HG03175 (cell line): Measurements from ENCODE around the gene RIT2.

Source experiments
- ATAC-seq: cut with Tn5 transposase; IDR thresholded peaks from one replicate; pipeline ENCODE4 v1.9.1; 2021; ENCODE audit warnings: mild to moderate bottlenecking, moderate library complexity; ENCODE audit not compliant: unreplicated experiment

RIT2 gene

GRCh38 chr18:43092539-43092938, 22.9 kb downstream of the RIT2 start:
- no peak for ATAC-seq

GRCh38 chr18:43081396-43081795, 34.1 kb downstream of the RIT2 start:
- no peak for ATAC-seq

- no peak for ATAC-seq
Measured at GRCh38 chr18:43080671-43081070, 34.8 kb downstream of the RIT2 start.

GRCh38 chr18:43079422-43079821, 36.1 kb downstream of the RIT2 start:
- no peak for ATAC-seq

- no peak for ATAC-seq
Measured at GRCh38 chr18:43078478-43079092, 36.9 kb downstream of the RIT2 start.

GRCh38 chr18:43077510-43078308, 37.8 kb downstream of the RIT2 start:
- no peak for ATAC-seq

GRCh38 chr18:43073771-43074170, 41.7 kb downstream of the RIT2 start:
- ATAC-seq = no peak

GRCh38 chr18:43068781-43069180, 46.7 kb downstream of the RIT2 start:
- no peak for ATAC-seq

GRCh38 chr18:43067570-43067969, 47.9 kb downstream of the RIT2 start:
- ATAC-seq = no peak

- no peak for ATAC-seq
Measured at GRCh38 chr18:43061816-43062215, 53.7 kb downstream of the RIT2 start.

GRCh38 chr18:43061318-43061717, 54.2 kb downstream of the RIT2 start:
- ATAC-seq = no peak

GRCh38 chr18:43060020-43060419, 55.5 kb downstream of the RIT2 start:
- ATAC-seq = no peak

GRCh38 chr18:43054815-43055519, 60.5 kb downstream of the RIT2 start:
- no peak for ATAC-seq

GRCh38 chr18:43049021-43049420, 66.5 kb downstream of the RIT2 start:
- no peak for ATAC-seq

- ATAC-seq = no peak
Measured at GRCh38 chr18:43046322-43046721, 69.2 kb downstream of the RIT2 start.

GRCh38 chr18:43043626-43044025, 71.9 kb downstream of the RIT2 start:
- ATAC-seq = no peak

GRCh38 chr18:43040281-43040680, 75.2 kb downstream of the RIT2 start:
- ATAC-seq = no peak

- ATAC-seq = no peak
Measured at GRCh38 chr18:43034683-43035500, 80.6 kb downstream of the RIT2 start.

GRCh38 chr18:43031169-43031568, 84.3 kb downstream of the RIT2 start:
- ATAC-seq = no peak

- no peak for ATAC-seq
Measured at GRCh38 chr18:43029414-43029813, 86.1 kb downstream of the RIT2 start.

GRCh38 chr18:43022874-43023273, 92.6 kb downstream of the RIT2 start:
- ATAC-seq = no peak
